ENCODE measurements around the gene COL5A1. TPM values are rescaled to one million over a fixed set of nuclear protein-coding genes. Genes with fewer than 3 reads are reported as not detected.

The COL5A1 gene
- total RNA-seq, 1 donor from 2014 or later = 2.9 TPM

Small RNA genes within 50 kb of the gene (small RNA-seq; reads per million reads assigned to genes)
- gene AL603650.1 (not detected), gene MIR3689A (not detected), gene MIR3689B (not detected), gene MIR3689C (not detected), gene MIR3689D1 (not detected), gene MIR3689D2 (not detected), gene MIR3689E (not detected), gene MIR3689F (not detected)

Other genes with a start within 250 kb of the COL5A1 start
- gene FCN2, start 239.0 kb downstream of the COL5A1 start, total RNA-seq = not detected

All from frontal cortex (tissue), 1 donor.